Endothelial cell of umbilical vein (primary cell): ENCODE results near the gene PARP8. TPM values are rescaled to one million over a fixed set of nuclear protein-coding genes. Genes with fewer than 3 reads are reported as not detected.

Experiments
- BruUV-seq: library from RNA; stranded (reverse); fragments of 400-500 nt; replicated peaks from 2 replicates; lab custom pipeline; 2021; lab: Mats Ljungman, UMichigan
- CTCF ChIA-PET: fragments of 300-600, 350-600 bp; sonication (Branson Sonifier 250); formaldehyde crosslinking; loops from one replicate; lab custom pipeline; 2021; ENCODE audit warnings: antibody characterized with exemption, inconsistent platforms; lab: Charles Lee
- POLR2A ChIA-PET: fragments of 300-600, 350-600 bp; sonication (Branson Sonifier 250); formaldehyde crosslinking; loops from one replicate; lab custom pipeline; 2021; ENCODE audit warnings: antibody characterized with exemption, inconsistent platforms; lab: Charles Lee
- DNase-seq: peaks from one replicate; pipeline ENCODE4 v3.0.0-alpha.2; 2011; ENCODE audit warnings: low read depth, low spot score
- FAIRE-seq: peaks from 2 replicates; lab custom pipeline; 2011; peaks lifted over from hg19 to GRCh38; lab: Jason Lieb, UNC
- H2AFZ ChIP-seq: 2 replicates; pipeline ENCODE4 v1.6.0; 2012; ENCODE audit warnings: low read depth, low read length, control low read depth, inconsistent platforms
- H3K27ac ChIP-seq: 2 replicates; pipeline ENCODE4 v1.5.1; 2011; ENCODE audit warnings: low read depth, mild to moderate bottlenecking, control low read depth, low read length, moderate library complexity; ENCODE audit not compliant: insufficient read depth
- H3K27me3 ChIP-seq, 2 experiments: 2 replicates each; pipeline versions ENCODE4 v1.6.0 to v1.6.1; 2011; ENCODE audit warnings: low read length in 2 of 2, mixed read lengths in 1 of 2; ENCODE audit not compliant: control insufficient read depth in 2 of 2, insufficient read depth in 2 of 2
- H3K36me3 ChIP-seq, 2 experiments: 2 replicates in 1 of 2; 3 replicates in 1 of 2; pipeline ENCODE4 v1.5.1; 2011; ENCODE audit warnings: low read length in 2 of 2, mild to moderate bottlenecking in 1 of 2, moderate library complexity in 1 of 2; ENCODE audit not compliant: control insufficient read depth in 2 of 2, insufficient read depth in 2 of 2; ENCODE audit errors: extremely low read depth in 1 of 2
- H3K4me1 ChIP-seq: 3 replicates; pipeline ENCODE4 v1.5.1; 2011; ENCODE audit warnings: mild to moderate bottlenecking, low read length; ENCODE audit not compliant: control insufficient read depth, insufficient read depth; ENCODE audit errors: extremely low read depth
- H3K4me2 ChIP-seq: 2 replicates; pipeline ENCODE4 v1.6.1; 2011; ENCODE audit warnings: low read length, control low read depth, mixed read lengths; ENCODE audit not compliant: insufficient read depth
- H3K4me3 ChIP-seq, 3 experiments: fragments of 200-600 bp in 1 of 3; sonication (generic), shearing (Covaris generic) in 1 of 3; replicated peaks in 1 of 3; 2 replicates each; pipeline ENCODE4 v1.5.1; 2011 to 2016; ENCODE audit warnings: control low read depth in 3 of 3, low read length in 3 of 3, mild to moderate bottlenecking in 2 of 3, inconsistent platforms in 1 of 3, low read depth in 1 of 3, moderate library complexity in 1 of 3; ENCODE audit not compliant: insufficient read depth in 1 of 3
- H3K79me2 ChIP-seq: 2 replicates; pipeline ENCODE4 v1.6.0; 2012; ENCODE audit warnings: low read length, inconsistent platforms; ENCODE audit not compliant: control insufficient read depth, insufficient read depth
- H3K9ac ChIP-seq: replicated peaks from 2 replicates; pipeline ENCODE3; 2011; ENCODE audit warnings: low read length, control low read depth; ENCODE audit not compliant: insufficient read depth; ENCODE audit errors: extremely low read depth
- H3K9me1 ChIP-seq: replicated peaks from 3 replicates; pipeline ENCODE4 v1.6.0; 2011; ENCODE audit warnings: mild to moderate bottlenecking, low read length; ENCODE audit not compliant: control insufficient read depth, insufficient read depth; ENCODE audit errors: extremely low read depth
- H3K9me3 ChIP-seq: replicated peaks from 2 replicates; pipeline ENCODE4 v1.5.1; 2012; ENCODE audit warnings: low read length, inconsistent platforms; ENCODE audit not compliant: control insufficient read depth, insufficient read depth
- H4K20me1 ChIP-seq: replicated peaks from 2 replicates; pipeline ENCODE3; 2011; ENCODE audit warnings: mild to moderate bottlenecking, low read length; ENCODE audit not compliant: control insufficient read depth, insufficient read depth; ENCODE audit errors: extremely low read depth
- EZH2 ChIP-seq: IDR thresholded peaks from 2 replicates; pipeline ENCODE4 v1.6.1; 2012; ENCODE audit warnings: borderline replicate concordance, low read depth, mild to moderate bottlenecking, moderate library complexity, low read length, inconsistent platforms; ENCODE audit not compliant: severe bottlenecking
- FOS ChIP-seq: IDR thresholded peaks from 2 replicates; pipeline ENCODE4 v1.6.1; 2011; ENCODE audit warnings: mild to moderate bottlenecking, low read length, moderate library complexity, borderline replicate concordance; ENCODE audit not compliant: insufficient read depth
- GATA2 ChIP-seq: IDR thresholded peaks from 2 replicates; pipeline ENCODE4 v1.7.0; 2011; ENCODE audit warnings: low read depth, mild to moderate bottlenecking, moderate library complexity, mixed read lengths, low read length; ENCODE audit not compliant: insufficient read length, insufficient read depth
- JUN ChIP-seq: IDR thresholded peaks from 2 replicates; pipeline ENCODE4 v1.6.1; 2011; ENCODE audit warnings: borderline replicate concordance, low read depth; ENCODE audit not compliant: insufficient read length, insufficient read depth
- MYC ChIP-seq: IDR thresholded peaks from one replicate; pipeline ENCODE4 v1.6.1; 2011; ENCODE audit warnings: mild to moderate bottlenecking, low read depth, low read length
- POLR2A ChIP-seq: IDR thresholded peaks from 2 replicates; pipeline ENCODE4 v1.6.1; 2012; ENCODE audit warnings: low read depth, mild to moderate bottlenecking, control low read depth, low read length
- POLR2AphosphoS5 ChIP-seq: IDR thresholded peaks from 2 replicates; pipeline ENCODE4 v1.6.1; 2012; ENCODE audit warnings: low read depth, mild to moderate bottlenecking, control low read depth, low read length, moderate library complexity; ENCODE audit not compliant: insufficient read depth
- dilution Hi-C: fragments of 300-500 bp; cut with MboI; formaldehyde crosslinking; loops from one replicate; pipeline ENCODE4 v1.15.0; 2019; ENCODE audit warnings: low sequenced_read_pairs; ENCODE audit not compliant: extremely low pct_ligation_motif_present
- intact Hi-C: fragments of 100-400 bp; cut with micrococcal nuclease; formaldehyde crosslinking; loops from one replicate; pipeline ENCODE4 v1.10.0; 2022
- polyA plus RNA-seq, 4 experiments: library from polyadenylated mRNA; depleted of rRNA in 3 of 4; stranded (reverse) in 3 of 4; unstranded in 1 of 4; fragments of >200 nt; gene quantifications; 2 replicates each; pipeline versions ENCODE4 v1.2.1 to v1.2.3, GENCODE V29; 2011 to 2012; ENCODE audit warnings: missing spikeins in 1 of 4
- total RNA-seq: library from RNA; stranded (reverse); gene quantifications from 2 replicates; pipeline ENCODE4 v1.2.3, GENCODE V29; 2021
- TF ChIP-seq, protein P1 (sequence below), 2 donors: IDR thresholded peaks; 1 replicate in 1 of 2; 2 replicates in 1 of 2; pipeline ENCODE4 v1.5.1; 2011; ENCODE audit warnings: low read length in 2 of 2, mild to moderate bottlenecking in 2 of 2, moderate library complexity in 2 of 2, control low read depth in 1 of 2, inconsistent platforms in 1 of 2, low read depth in 1 of 2; ENCODE audit not compliant: insufficient read depth in 1 of 2; ENCODE audit errors: extremely low read depth in 1 of 2
- TF ChIP-seq, protein P2 (sequence below): IDR thresholded peaks from 2 replicates; pipeline ENCODE4 v1.6.1; 2011; ENCODE audit not compliant: insufficient read depth, insufficient read length

Gene PARP8
- total and polyA plus RNA-seq, 2 donors (not counting 3 experiments of a cell fraction or from before 2014, with no cell fraction given) = 0.03 to 0.60 TPM

DNA sequence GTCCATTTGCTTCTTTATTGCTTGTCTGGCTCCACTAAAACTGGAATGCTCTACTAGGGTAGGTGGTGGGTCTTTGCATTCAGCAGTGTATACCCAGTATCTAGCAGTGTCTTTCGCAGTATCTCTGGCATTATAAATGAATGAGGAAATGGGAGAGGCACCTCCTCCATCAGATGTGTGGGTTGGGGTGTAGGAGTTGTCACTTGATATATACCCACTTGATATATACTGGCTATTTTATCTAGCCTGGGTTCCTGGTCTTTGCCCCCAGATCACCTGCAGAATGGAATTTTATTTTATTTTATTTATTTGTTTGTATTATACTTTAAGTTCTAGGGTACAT, 208.5 kb downstream of the PARP8 start:
- Histone ChIP-seq H3K9me1 (no peaks in the 10 kb centered on the region), H3K4me2 (no peak overlapping the region), H3K27me3 (no peaks in the 10 kb centered on the region), H3K9ac (no peak overlapping the region), H3K79me2 (no peaks in the 10 kb centered on the region), H3K9me3 (peaks cover 4% of the 10 kb centered on the region), H3K36me3 (no peaks in the 10 kb centered on the region), H2AFZ (no peak overlapping the region), H3K4me3 (no peak overlapping the region), H3K4me1 (no peaks in the 10 kb centered on the region), H4K20me1 (no peaks in the 10 kb centered on the region), H3K27ac (no peak overlapping the region)
- intact Hi-C loops (no loop called here), dilution Hi-C loops (no loop called here)
- ChIA-PET POLR2A (no interaction called here), CTCF (no interaction called here)
- no TSS peak for BruUV-seq
- no peak for FAIRE-seq
- DNase-seq = no peak
- TF ChIP-seq GATA2 (no peak), EZH2 (no peak), JUN (no peak), POLR2A (no peak), FOS (no peak), MYC (no peak), POLR2AphosphoS5 (no peak)
- TF ChIP-seq, protein P1, sequence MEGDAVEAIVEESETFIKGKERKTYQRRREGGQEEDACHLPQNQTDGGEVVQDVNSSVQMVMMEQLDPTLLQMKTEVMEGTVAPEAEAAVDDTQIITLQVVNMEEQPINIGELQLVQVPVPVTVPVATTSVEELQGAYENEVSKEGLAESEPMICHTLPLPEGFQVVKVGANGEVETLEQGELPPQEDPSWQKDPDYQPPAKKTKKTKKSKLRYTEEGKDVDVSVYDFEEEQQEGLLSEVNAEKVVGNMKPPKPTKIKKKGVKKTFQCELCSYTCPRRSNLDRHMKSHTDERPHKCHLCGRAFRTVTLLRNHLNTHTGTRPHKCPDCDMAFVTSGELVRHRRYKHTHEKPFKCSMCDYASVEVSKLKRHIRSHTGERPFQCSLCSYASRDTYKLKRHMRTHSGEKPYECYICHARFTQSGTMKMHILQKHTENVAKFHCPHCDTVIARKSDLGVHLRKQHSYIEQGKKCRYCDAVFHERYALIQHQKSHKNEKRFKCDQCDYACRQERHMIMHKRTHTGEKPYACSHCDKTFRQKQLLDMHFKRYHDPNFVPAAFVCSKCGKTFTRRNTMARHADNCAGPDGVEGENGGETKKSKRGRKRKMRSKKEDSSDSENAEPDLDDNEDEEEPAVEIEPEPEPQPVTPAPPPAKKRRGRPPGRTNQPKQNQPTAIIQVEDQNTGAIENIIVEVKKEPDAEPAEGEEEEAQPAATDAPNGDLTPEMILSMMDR (IDR thresholded peaks at IDR 0.05; ENCODE audit: extremely low read depth in 1 of 2, insufficient read depth in 1 of 2, low read depth in 1 of 2, low read length in 2 of 2) = no peak
- TF ChIP-seq, protein P2, sequence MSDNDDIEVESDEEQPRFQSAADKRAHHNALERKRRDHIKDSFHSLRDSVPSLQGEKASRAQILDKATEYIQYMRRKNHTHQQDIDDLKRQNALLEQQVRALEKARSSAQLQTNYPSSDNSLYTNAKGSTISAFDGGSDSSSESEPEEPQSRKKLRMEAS = no peak
